Stimulated activated CD4-positive, alpha-beta T cell treated with anti-CD3 and anti-CD28 coated beads, Interleukin-4, amount 100 ng/mL, for 4 hours (primary cell): ENCODE data around the gene MLX.
"Not testable (repeated sequence)": the region's sequence is repeated elsewhere in the genome, so short reads cannot be mapped to it uniquely, and the experiment has no call there.

Experiments
- DNase-seq, 2 experiments: peaks; one replicate each; pipeline ENCODE4 v3.0.0-alpha.2; 2020

MLX gene

GRCh38 chr17:42536372-42537155 lies 30.3 kb upstream of the MLX start:
- peak; percentile 66 to 72 for DNase-seq

GRCh38 chr17:42537156-42537805 lies 29.6 kb upstream of the MLX start:
- no peak for DNase-seq

- no peak for DNase-seq
Measured at GRCh38 chr17:42537826-42538451, 29.0 kb upstream of the MLX start.

GRCh38 chr17:42538482-42538881 lies 28.4 kb upstream of the MLX start:
- DNase-seq, result no peak

- DNase-seq, result not testable (repeated sequence)
Measured at GRCh38 chr17:42540558-42540957, 26.3 kb upstream of the MLX start.

- DNase-seq, result peak in 1 of 2 experiments; percentile 46
Measured at GRCh38 chr17:42541041-42541833, 25.7 kb upstream of the MLX start.

- no peak for DNase-seq
Measured at GRCh38 chr17:42543190-42544079, 23.5 kb upstream of the MLX start.

GRCh38 chr17:42544874-42545283 lies 22.0 kb upstream of the MLX start:
- no peak for DNase-seq

- DNase-seq, result not testable (repeated sequence)
Measured at GRCh38 chr17:42545755-42546505, 21.0 kb upstream of the MLX start.

- DNase-seq, result no peak
Measured at GRCh38 chr17:42547001-42547461, 19.9 kb upstream of the MLX start.

- no peak for DNase-seq
Measured at GRCh38 chr17:42547698-42548069, 19.2 kb upstream of the MLX start.

- DNase-seq, result peak; percentile 74 to 80
Measured at GRCh38 chr17:42548070-42548837, 18.6 kb upstream of the MLX start.

- DNase-seq, result no peak
Measured at GRCh38 chr17:42548993-42549755, 17.7 kb upstream of the MLX start.

- DNase-seq, result not testable (repeated sequence)
Measured at GRCh38 chr17:42552736-42553135, 14.2 kb upstream of the MLX start, which contains the start of gene HSD17B1. HSD17B1 (plus strand) TSS chr17:42552923; CDS start chr17:42552934, 11 bp downstream.

- no peak for DNase-seq
Measured at GRCh38 chr17:42553161-42553818, 13.6 kb upstream of the MLX start.

GRCh38 chr17:42553866-42554249 lies 13.0 kb upstream of the MLX start:
- no peak for DNase-seq

- peak; percentile 65 to 72 for DNase-seq
Measured at GRCh38 chr17:42554250-42555121, 12.4 kb upstream of the MLX start.

- no peak for DNase-seq
Measured at GRCh38 chr17:42555122-42555622, 11.7 kb upstream of the MLX start.
